Measurements from ENCODE around the gene ZBTB38. TPM values are rescaled to one million over a fixed set of nuclear protein-coding genes. Genes with fewer than 3 reads are reported as not detected.

Gene ZBTB38
- total RNA-seq, 1 donor from 2014 or later: 82.7 TPM

- no peak for DNase-seq (ENCODE audit: extremely low read depth, low read depth, low spot score)
These were observed 1.8 kb upstream of the ZBTB38 start for GRCh38 chr3:141366285-141367037.

GRCh38 chr3:141367038-141367730, 1.1 kb upstream of the ZBTB38 start:
- DNase-seq (ENCODE audit: extremely low read depth, low read depth, low spot score): peak; percentile 69

GRCh38 chr3:141368925-141369794, 856 bp downstream of the ZBTB38 start:
- DNase-seq (ENCODE audit: extremely low read depth, low read depth, low spot score): no peak

- peak; percentile 87 for DNase-seq (ENCODE audit: extremely low read depth, low read depth, low spot score)
These were observed 1.8 kb downstream of the ZBTB38 start for GRCh38 chr3:141370065-141370533.

- no peak for DNase-seq (ENCODE audit: extremely low read depth, low read depth, low spot score)
These were observed 3.6 kb downstream of the ZBTB38 start for GRCh38 chr3:141371882-141372281.

GRCh38 chr3:141372656-141373055, 4.4 kb downstream of the ZBTB38 start:
- no peak for DNase-seq (ENCODE audit: extremely low read depth, low read depth, low spot score)

- DNase-seq (ENCODE audit: extremely low read depth, low read depth, low spot score): no peak
These were observed 4.9 kb downstream of the ZBTB38 start for GRCh38 chr3:141373232-141373631.

GRCh38 chr3:141373768-141374526, 5.6 kb downstream of the ZBTB38 start:
- DNase-seq (ENCODE audit: extremely low read depth, low read depth, low spot score): no peak

- DNase-seq (ENCODE audit: extremely low read depth, low read depth, low spot score): no peak
These were observed 7.3 kb downstream of the ZBTB38 start for GRCh38 chr3:141375381-141376301.

- DNase-seq (ENCODE audit: extremely low read depth, low read depth, low spot score): no peak
These were observed 9.1 kb downstream of the ZBTB38 start for GRCh38 chr3:141377377-141377776.

GRCh38 chr3:141378556-141378955, 10.3 kb downstream of the ZBTB38 start:
- DNase-seq (ENCODE audit: extremely low read depth, low read depth, low spot score): no peak

GRCh38 chr3:141379250-141379966, 11.1 kb downstream of the ZBTB38 start:
- DNase-seq (ENCODE audit: extremely low read depth, low read depth, low spot score): no peak

- no peak for DNase-seq (ENCODE audit: extremely low read depth, low read depth, low spot score)
These were observed 12.0 kb downstream of the ZBTB38 start for GRCh38 chr3:141380279-141380678.

- no peak for DNase-seq (ENCODE audit: extremely low read depth, low read depth, low spot score)
These were observed 12.7 kb downstream of the ZBTB38 start for GRCh38 chr3:141380987-141381386.

GRCh38 chr3:141382571-141382970, 14.3 kb downstream of the ZBTB38 start:
- no peak for DNase-seq (ENCODE audit: extremely low read depth, low read depth, low spot score)

GRCh38 chr3:141383555-141384129, 15.3 kb downstream of the ZBTB38 start:
- no peak for DNase-seq (ENCODE audit: extremely low read depth, low read depth, low spot score)

- no peak for DNase-seq (ENCODE audit: extremely low read depth, low read depth, low spot score)
These were observed 15.9 kb downstream of the ZBTB38 start for GRCh38 chr3:141384157-141384556.

- DNase-seq (ENCODE audit: extremely low read depth, low read depth, low spot score): no peak
These were observed 16.3 kb downstream of the ZBTB38 start for GRCh38 chr3:141384575-141384974.
